CD4-positive, CD25-positive, alpha-beta regulatory T cell (primary cell): ENCODE data around the gene APOBEC3C. TPM values are rescaled to one million over a fixed set of nuclear protein-coding genes. Genes with fewer than 3 reads are reported as not detected.
"Not testable (repeated sequence)": the region's sequence is repeated elsewhere in the genome, so short reads cannot be mapped to it uniquely, and the experiment has no call there.

ENCODE experiments used
- ATAC-seq, 2 donors: fragments of 150-1000 bp; cut with Tn5 transposase; one replicate each; pipeline ENCODE4 v1.10.0; 2021; ENCODE audit warnings: low read depth in 2 of 2, moderate number of reproducible peaks in 2 of 2, moderate library complexity in 1 of 2
- DNase-seq, 3 donors: peaks; one replicate each; pipeline versions ENCODE4 v3.0.0 to v3.0.0-alpha.2; 2012 to 2022; ENCODE audit warnings: mixed read lengths in 1 of 3
- H3K27ac ChIP-seq: one replicate; pipeline ENCODE4 v1.7.0; 2013; ENCODE audit warnings: mild to moderate bottlenecking, low read length; ENCODE audit not compliant: insufficient read depth, poor library complexity, severe bottlenecking
- H3K27me3 ChIP-seq: one replicate; pipeline ENCODE4 v1.7.0; 2013; ENCODE audit warnings: low read length; ENCODE audit not compliant: control insufficient read depth, insufficient read depth
- H3K36me3 ChIP-seq: one replicate; pipeline ENCODE4 v1.7.0; 2013; ENCODE audit warnings: mild to moderate bottlenecking, low read length, moderate library complexity; ENCODE audit not compliant: control insufficient read depth, insufficient read depth
- H3K4me1 ChIP-seq: 2 replicates; pipeline ENCODE4 v1.7.0; 2013; ENCODE audit warnings: mild to moderate bottlenecking, low read length; ENCODE audit not compliant: insufficient read depth, control insufficient read depth, poor library complexity, severe bottlenecking
- H3K4me3 ChIP-seq: one replicate; pipeline ENCODE4 v1.7.0; 2013; ENCODE audit warnings: low read depth, mild to moderate bottlenecking, low read length, moderate library complexity
- H3K9me3 ChIP-seq, 2 experiments: 1 replicate in 1 of 2; 2 replicates in 1 of 2; pipeline ENCODE4 v1.7.0; 2013; ENCODE audit warnings: low read length in 2 of 2, mild to moderate bottlenecking in 1 of 2, moderate library complexity in 1 of 2; ENCODE audit not compliant: control insufficient read depth in 2 of 2
- H3K27ac Mint-ChIP-seq, 3 donors: one replicate each; pipeline ENCODE4 v1.8.0; 2020 to 2022; ENCODE audit warnings: mild to moderate bottlenecking in 3 of 3, mixed read lengths in 3 of 3, moderate library complexity in 2 of 3
- H3K27me3 Mint-ChIP-seq: one replicate; pipeline ENCODE4 v1.8.0; 2022; ENCODE audit warnings: mild to moderate bottlenecking, mixed read lengths
- H3K36me3 Mint-ChIP-seq: one replicate; pipeline ENCODE4 v1.8.0; 2020; ENCODE audit warnings: mixed read lengths
- H3K4me1 Mint-ChIP-seq, 4 donors: one replicate each; pipeline ENCODE4 v1.8.0; 2020 to 2022; ENCODE audit warnings: mixed read lengths in 4 of 4, mild to moderate bottlenecking in 1 of 4
- H3K4me3 Mint-ChIP-seq, 4 donors: one replicate each; pipeline ENCODE4 v1.8.0; 2020 to 2022; ENCODE audit warnings: mild to moderate bottlenecking in 4 of 4, mixed read lengths in 4 of 4, moderate library complexity in 3 of 4
- H3K9me3 Mint-ChIP-seq, 7 donors: one replicate each; pipeline ENCODE4 v1.8.0; 2020 to 2022; ENCODE audit warnings: mixed read lengths in 7 of 7, mild to moderate bottlenecking in 3 of 7, moderate library complexity in 2 of 7
- polyA plus RNA-seq, 4 donors: library from polyadenylated mRNA; unstranded; fragments of 300-500 nt; fragmentation: Illumina TruSeq; gene quantifications; one replicate each; pipeline ENCODE4 v1.2.3, GENCODE V29; 2021
- total RNA-seq: library from RNA; stranded (reverse); gene quantifications from one replicate; pipeline ENCODE4 v1.2.3, GENCODE V29; 2022

APOBEC3C gene
- total and polyA plus RNA-seq, 5 donors from 2014 or later: 59.0 to 146 (median 96.9) TPM

- Histone ChIP-seq H3K4me1 (no peaks in the 10 kb centered on the region), H3K4me3 (no peak overlapping the region), H3K36me3 (no peaks in the 10 kb centered on the region), H3K9me3 (no peaks in the 10 kb centered on the region), H3K27ac (no peak overlapping the region), H3K27me3 (no peaks in the 10 kb centered on the region)
- DNase-seq: no peak
- H3K4me1 Mint-ChIP-seq: peaks cover 0 to 7% (median 3%) of the 10 kb centered on the region in 4 donors
- ATAC-seq: no peak
- H3K27ac Mint-ChIP-seq: no peak overlapping the region
- no peaks in the 10 kb centered on the region for H3K36me3 Mint-ChIP-seq
- H3K4me3 Mint-ChIP-seq: no peak overlapping the region
- H3K27me3 Mint-ChIP-seq: peaks cover 38% of the 10 kb centered on the region
- H3K9me3 Mint-ChIP-seq: peaks cover 0 to 3% (median 0%) of the 10 kb centered on the region in 7 donors
Measured at GRCh38 chr22:38974826-38975175, 39.3 kb upstream of the APOBEC3C start.

GRCh38 chr22:38977289-38977688 is 36.8 kb upstream of the APOBEC3C start:
- H3K36me3 Mint-ChIP-seq, H3K4me3 Mint-ChIP-seq, H3K27ac Mint-ChIP-seq, H3K9me3 ChIP-seq, H3K27me3 ChIP-seq, H3K27ac ChIP-seq, H3K4me3 ChIP-seq, H3K9me3 Mint-ChIP-seq, ATAC-seq, DNase-seq, H3K36me3 ChIP-seq, H3K4me1 ChIP-seq: not testable (repeated sequence)
- Mint-ChIP-seq H3K4me1 (peaks cover 0 to 18% (median 11%) of the 10 kb centered on the region in 4 donors), H3K27me3 (peaks cover 30% of the 10 kb centered on the region)

DNA sequence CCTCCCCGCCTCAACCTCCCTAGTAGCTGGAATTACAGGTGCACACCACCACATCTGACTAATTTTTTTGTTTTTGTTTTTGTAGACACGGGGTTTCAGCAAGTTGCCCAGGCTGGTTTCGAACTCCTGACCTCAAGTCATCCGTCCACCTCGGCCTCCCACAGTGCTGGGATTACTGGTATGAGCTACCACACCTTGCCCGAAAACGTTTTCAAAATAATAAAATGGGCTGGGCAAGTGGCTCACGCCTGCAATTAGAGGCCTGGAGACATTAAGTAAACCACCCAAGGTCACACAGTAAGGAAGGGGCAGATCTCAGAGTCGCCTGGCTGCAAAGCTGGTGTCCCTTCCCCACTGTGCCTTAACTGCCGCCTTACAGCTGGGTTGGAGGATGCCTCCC is 33.5 kb upstream of the APOBEC3C start:
- Mint-ChIP-seq H3K27me3 (peaks cover 19% of the 10 kb centered on the region), H3K4me1 (peaks cover 4 to 37% (median 21%) of the 10 kb centered on the region in 4 donors)
- not testable (repeated sequence) for H3K27ac ChIP-seq, H3K9me3 Mint-ChIP-seq, H3K27ac Mint-ChIP-seq, H3K36me3 Mint-ChIP-seq, H3K9me3 ChIP-seq, H3K4me3 Mint-ChIP-seq, DNase-seq, H3K27me3 ChIP-seq, ATAC-seq, H3K36me3 ChIP-seq, H3K4me3 ChIP-seq
- H3K4me1 ChIP-seq: peaks cover 19% of the 10 kb centered on the region

- no peaks in the 10 kb centered on the region for H3K36me3 ChIP-seq
- Mint-ChIP-seq H3K27me3 (peaks cover 19% of the 10 kb centered on the region), H3K4me1 (peaks cover 4 to 44% (median 21%) of the 10 kb centered on the region in 4 donors), H3K27ac (peak overlapping the region in 2 of 3 donors; percentile 60 to 84), H3K4me3 (peak overlapping the region in 3 of 4 donors; percentile 59 to 97 (median 92)), H3K9me3 (peaks cover 0 to 9% (median 1%) of the 10 kb centered on the region in 7 donors), H3K36me3 (peaks cover 4% of the 10 kb centered on the region)
- H3K27me3 ChIP-seq: no peaks in the 10 kb centered on the region
- no peak overlapping the region for H3K27ac ChIP-seq
- H3K4me3 ChIP-seq: peak overlapping the region; percentile 26
- ATAC-seq: no peak
- peak in 1 of 3 donors; percentile 28 for DNase-seq
- no peaks in the 10 kb centered on the region for H3K9me3 ChIP-seq
- peaks cover 19% of the 10 kb centered on the region for H3K4me1 ChIP-seq
Measured at GRCh38 chr22:38981005-38981991, 32.8 kb upstream of the APOBEC3C start.

GRCh38 chr22:38981992-38982927 is 31.8 kb upstream of the APOBEC3C start, which contains the start of gene APOBEC3B:
Gene APOBEC3B (plus strand): TSS chr22:38982347. CDS start chr22:38982454, 107 bp downstream.
- H3K4me1 ChIP-seq: peaks cover 19% of the 10 kb centered on the region

GRCh38 chr22:38984224-38984623 is 29.8 kb upstream of the APOBEC3C start:
- peaks cover 0 to 8% (median 2%) of the 10 kb centered on the region in 7 donors for H3K9me3 Mint-ChIP-seq
- no peak overlapping the region for H3K4me3 ChIP-seq
- H3K4me1 ChIP-seq: peaks cover 23% of the 10 kb centered on the region
- ATAC-seq (no peak), DNase-seq (peak in 1 of 3 donors; percentile 28)
- no peaks in the 10 kb centered on the region for H3K9me3 ChIP-seq
- H3K27me3 ChIP-seq: no peaks in the 10 kb centered on the region
- peaks cover 7% of the 10 kb centered on the region for H3K27me3 Mint-ChIP-seq
- peak overlapping the region; percentile 74 for H3K27ac ChIP-seq
- peaks cover 4% of the 10 kb centered on the region for H3K36me3 Mint-ChIP-seq
- H3K36me3 ChIP-seq: no peaks in the 10 kb centered on the region
- H3K27ac Mint-ChIP-seq: peak overlapping the region in 1 of 3 donors; percentile 59
- H3K4me1 Mint-ChIP-seq: peaks cover 4 to 54% (median 26%) of the 10 kb centered on the region in 4 donors
- peak overlapping the region in 1 of 4 donors; percentile 43 for H3K4me3 Mint-ChIP-seq

More at GRCh38 chr22:38981992-38982927, 31.8 kb upstream of the APOBEC3C start, which contains the start of gene APOBEC3B:
- Mint-ChIP-seq H3K9me3 (peaks cover 0 to 9% (median 1%) of the 10 kb centered on the region in 7 donors), H3K36me3 (peaks cover 4% of the 10 kb centered on the region), H3K4me3 (peak within 1 kb of the TSS; percentile 59 to 97 (median 88)), H3K27ac (peak within 1 kb of the TSS in 2 of 3 donors; percentile 84 to 91), H3K27me3 (peaks cover 18% of the 10 kb centered on the region), H3K4me1 (peaks cover 4 to 45% (median 21%) of the 10 kb centered on the region in 4 donors)
- Histone ChIP-seq H3K27ac (no peak within 1 kb of the TSS), H3K4me3 (peak within 1 kb of the TSS; percentile 26), H3K9me3 (no peaks in the 10 kb centered on the region), H3K27me3 (no peaks in the 10 kb centered on the region), H3K36me3 (no peaks in the 10 kb centered on the region)
- DNase-seq (peak; percentile 23 to 88 (median 43)), ATAC-seq (peak; percentile 40 to 46)
